GM13976 (cell line): ENCODE results near the gene KCNH1.

Source experiments
- DNase-seq: peaks from one replicate; pipeline ENCODE4 v3.0.0; 2012; ENCODE audit warnings: low spot score
- in situ Hi-C: fragments of 300-500 bp; cut with MboI; formaldehyde crosslinking; loops from one replicate; pipeline ENCODE4 v1.12.0; 2022; ENCODE audit warnings: low sequenced_read_pairs, mixed read lengths, inconsistent platforms; ENCODE audit not compliant: unreplicated experiment
- TF ChIP-seq, protein P1 (sequence below): IDR thresholded peaks from 2 replicates; pipeline ENCODE4 v1.5.1; 2012; ENCODE audit warnings: borderline replicate concordance, mild to moderate bottlenecking; ENCODE audit not compliant: insufficient read depth; ENCODE audit errors: extremely low read depth, missing control alignments, control extremely low read depth

The KCNH1 gene

DNA sequence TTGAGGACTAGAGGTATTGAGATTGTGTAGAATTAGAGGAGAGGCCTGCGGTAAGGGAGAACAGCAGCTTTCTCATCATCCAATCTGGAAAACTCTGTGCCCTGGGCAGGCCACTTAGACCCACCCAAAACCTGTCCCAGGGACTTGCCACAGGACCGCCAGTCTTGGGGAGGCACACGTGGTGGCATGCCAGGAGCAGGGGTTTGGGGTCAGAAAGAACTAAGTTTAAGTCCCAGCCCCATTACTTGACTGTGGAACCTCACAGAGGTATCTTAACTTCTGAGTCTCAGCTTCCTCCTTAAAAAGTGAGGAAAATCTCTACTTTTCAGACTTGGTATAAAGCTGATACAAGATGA lies 448.7 kb downstream of the KCNH1 start:
- in situ Hi-C loops, result no loop called here
- TF ChIP-seq, protein P1, sequence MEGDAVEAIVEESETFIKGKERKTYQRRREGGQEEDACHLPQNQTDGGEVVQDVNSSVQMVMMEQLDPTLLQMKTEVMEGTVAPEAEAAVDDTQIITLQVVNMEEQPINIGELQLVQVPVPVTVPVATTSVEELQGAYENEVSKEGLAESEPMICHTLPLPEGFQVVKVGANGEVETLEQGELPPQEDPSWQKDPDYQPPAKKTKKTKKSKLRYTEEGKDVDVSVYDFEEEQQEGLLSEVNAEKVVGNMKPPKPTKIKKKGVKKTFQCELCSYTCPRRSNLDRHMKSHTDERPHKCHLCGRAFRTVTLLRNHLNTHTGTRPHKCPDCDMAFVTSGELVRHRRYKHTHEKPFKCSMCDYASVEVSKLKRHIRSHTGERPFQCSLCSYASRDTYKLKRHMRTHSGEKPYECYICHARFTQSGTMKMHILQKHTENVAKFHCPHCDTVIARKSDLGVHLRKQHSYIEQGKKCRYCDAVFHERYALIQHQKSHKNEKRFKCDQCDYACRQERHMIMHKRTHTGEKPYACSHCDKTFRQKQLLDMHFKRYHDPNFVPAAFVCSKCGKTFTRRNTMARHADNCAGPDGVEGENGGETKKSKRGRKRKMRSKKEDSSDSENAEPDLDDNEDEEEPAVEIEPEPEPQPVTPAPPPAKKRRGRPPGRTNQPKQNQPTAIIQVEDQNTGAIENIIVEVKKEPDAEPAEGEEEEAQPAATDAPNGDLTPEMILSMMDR, result no peak
- DNase-seq, result no peak

DNA sequence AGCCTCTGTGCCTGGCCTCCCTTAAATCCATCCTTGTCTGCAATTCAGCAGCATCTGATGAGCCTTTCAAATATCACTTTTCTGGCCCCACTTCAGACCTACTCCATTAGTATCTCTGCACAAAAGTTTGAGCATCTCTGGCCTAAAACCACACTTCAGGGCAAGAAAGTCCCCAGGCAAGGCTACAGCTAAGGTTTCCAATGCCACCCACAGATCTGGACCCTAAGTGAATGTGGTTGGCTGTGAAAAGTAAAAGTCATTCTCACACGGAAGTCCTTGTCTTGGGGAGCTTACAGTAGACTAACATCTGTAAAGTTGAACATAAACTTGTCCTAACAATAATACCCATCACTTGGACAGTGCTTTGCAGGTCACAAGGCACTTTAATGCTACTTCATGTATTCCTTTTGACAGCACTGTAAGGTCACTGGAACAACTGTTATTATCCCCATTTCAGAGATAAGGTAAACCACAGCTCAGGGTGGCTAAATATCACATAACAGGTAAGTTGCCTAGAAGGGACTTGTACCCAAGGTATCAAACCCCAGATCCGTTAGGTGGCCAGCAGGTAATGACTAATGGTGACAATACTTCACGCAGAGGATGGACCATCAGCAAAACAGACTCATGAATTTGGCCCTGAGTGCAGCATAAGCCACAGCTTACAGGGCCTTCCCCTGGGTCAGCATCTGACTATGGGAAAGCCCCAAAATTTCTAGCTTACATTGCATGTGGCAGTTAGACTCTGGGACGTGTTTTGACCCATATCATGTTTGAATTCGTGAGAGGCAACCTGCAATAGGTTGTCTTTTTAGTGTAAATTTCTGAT lies 449.3 kb downstream of the KCNH1 start:
- TF ChIP-seq, protein P1, result no peak

DNA sequence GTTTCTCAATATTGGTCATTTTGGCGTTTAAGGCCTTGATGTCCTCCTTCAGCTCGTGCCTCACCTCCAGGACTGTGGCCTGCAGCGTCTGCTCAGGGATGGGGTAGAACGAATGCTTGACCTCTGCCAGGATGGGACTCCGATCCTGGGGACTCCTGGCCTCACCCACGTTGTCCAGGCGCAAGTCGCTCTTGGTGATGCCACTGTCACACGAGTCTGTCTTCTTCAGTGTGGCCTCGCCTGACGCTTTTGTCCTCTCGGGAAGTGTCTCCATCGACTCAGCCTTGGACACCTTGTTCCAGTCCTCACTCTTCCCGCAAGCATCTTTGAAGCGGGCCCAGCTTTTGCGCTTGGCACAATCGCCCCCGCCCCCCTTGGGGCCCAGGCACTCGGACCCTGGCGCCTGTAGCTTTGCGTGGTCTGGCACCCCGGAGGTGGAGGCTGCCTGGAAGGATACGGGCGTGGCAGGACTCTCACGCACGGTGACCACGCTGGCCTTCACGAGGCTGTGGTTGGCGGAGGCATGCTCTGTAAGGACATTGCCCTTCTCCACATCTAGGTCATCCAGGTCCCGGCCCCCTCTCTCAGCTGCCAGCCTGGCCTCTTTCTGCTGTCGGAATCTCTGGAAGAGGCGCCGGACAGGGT lies 450.4 kb downstream of the KCNH1 start:
- DNase-seq, result no peak
- in situ Hi-C loops, result no loop called here
- TF ChIP-seq, protein P1, result no peak

More for the DNA sequence above, 449.3 kb downstream of the KCNH1 start:
- in situ Hi-C loops, result no loop called here
- DNase-seq, result peak; percentile 76

GRCh38 chr1:210681158-210681557 lies 452.8 kb downstream of the KCNH1 start:
- in situ Hi-C loops, result no loop called here
- TF ChIP-seq, protein P1, result no peak
- DNase-seq, result no peak

DNA sequence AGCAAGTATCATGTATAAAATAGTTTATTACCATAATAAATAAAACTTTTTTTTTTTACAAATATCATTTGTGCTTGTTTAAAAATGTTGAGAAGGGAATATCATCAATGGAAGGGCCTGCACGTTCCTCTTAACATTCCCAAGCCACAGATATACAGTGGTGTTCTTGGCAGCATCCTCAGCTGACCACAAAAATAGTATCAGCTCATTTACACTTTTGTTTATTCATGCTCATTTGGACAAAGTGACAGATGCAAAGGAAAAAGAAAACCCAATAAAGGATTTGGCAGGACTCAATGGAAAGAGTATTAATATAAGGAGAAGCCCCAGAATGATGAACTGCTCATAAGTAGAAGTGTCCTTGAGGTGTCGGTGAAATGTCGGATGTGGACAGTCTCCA lies 455.6 kb downstream of the KCNH1 start:
- TF ChIP-seq, protein P1, result no peak
- DNase-seq, result no peak
- in situ Hi-C loops, result no loop called here

DNA sequence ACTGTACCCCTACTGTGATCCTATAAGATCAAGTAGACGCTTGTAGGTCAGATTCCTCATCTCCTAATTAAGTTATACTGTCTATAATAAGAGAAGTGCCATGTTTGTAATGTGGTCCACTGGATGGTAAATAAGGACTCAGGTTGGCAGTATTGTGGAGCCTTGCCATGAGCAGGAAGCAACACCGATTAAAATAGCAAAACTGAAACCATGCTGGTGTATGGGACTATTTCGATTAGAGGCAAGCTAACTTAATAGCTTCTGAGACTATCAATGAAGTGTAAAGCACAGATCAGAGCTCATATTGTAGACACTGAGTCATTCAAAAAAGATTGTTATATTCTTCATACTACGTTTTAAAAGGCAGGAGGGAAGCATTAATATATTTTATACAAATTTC lies 456.4 kb downstream of the KCNH1 start:
- TF ChIP-seq, protein P1, result no peak
- no peak for DNase-seq
- in situ Hi-C loops, result no loop called here

- TF ChIP-seq, protein P1, result no peak
- DNase-seq, result no peak
- in situ Hi-C loops, result no loop called here
These were observed 457.4 kb downstream of the KCNH1 start for GRCh38 chr1:210676539-210676938.
